ENCODE results near the gene CTNNA2.

- TF ChIP-seq ELF1 (IDR thresholded peaks at IDR 0.05) (no peak), EP300 (IDR thresholded peaks at IDR 0.05; ENCODE audit: borderline replicate concordance in 1 of 2, low read depth in 1 of 2, low read length in 1 of 2) (no peak), TCF12 (IDR thresholded peaks at IDR 0.05) (no peak), TEAD4 (IDR thresholded peaks at IDR 0.05; ENCODE audit: borderline replicate concordance, insufficient read depth) (no peak), RCOR1 (IDR thresholded peaks at IDR 0.05; ENCODE audit: low read length) (no peak), RFX5 (IDR thresholded peaks at IDR 0.05; ENCODE audit: low read length) (no peak), POLR2AphosphoS5 (IDR thresholded peaks at IDR 0.05; ENCODE audit: low read depth, low read length) (no peak), EZH2phosphoT487 (IDR thresholded peaks at IDR 0.05; ENCODE audit: borderline replicate concordance, low read depth) (no peak), TAF1 (IDR thresholded peaks at IDR 0.05; ENCODE audit: borderline replicate concordance, low read depth, low read length) (no peak)
- TF ChIP-seq, protein P1, sequence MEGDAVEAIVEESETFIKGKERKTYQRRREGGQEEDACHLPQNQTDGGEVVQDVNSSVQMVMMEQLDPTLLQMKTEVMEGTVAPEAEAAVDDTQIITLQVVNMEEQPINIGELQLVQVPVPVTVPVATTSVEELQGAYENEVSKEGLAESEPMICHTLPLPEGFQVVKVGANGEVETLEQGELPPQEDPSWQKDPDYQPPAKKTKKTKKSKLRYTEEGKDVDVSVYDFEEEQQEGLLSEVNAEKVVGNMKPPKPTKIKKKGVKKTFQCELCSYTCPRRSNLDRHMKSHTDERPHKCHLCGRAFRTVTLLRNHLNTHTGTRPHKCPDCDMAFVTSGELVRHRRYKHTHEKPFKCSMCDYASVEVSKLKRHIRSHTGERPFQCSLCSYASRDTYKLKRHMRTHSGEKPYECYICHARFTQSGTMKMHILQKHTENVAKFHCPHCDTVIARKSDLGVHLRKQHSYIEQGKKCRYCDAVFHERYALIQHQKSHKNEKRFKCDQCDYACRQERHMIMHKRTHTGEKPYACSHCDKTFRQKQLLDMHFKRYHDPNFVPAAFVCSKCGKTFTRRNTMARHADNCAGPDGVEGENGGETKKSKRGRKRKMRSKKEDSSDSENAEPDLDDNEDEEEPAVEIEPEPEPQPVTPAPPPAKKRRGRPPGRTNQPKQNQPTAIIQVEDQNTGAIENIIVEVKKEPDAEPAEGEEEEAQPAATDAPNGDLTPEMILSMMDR (IDR thresholded peaks at IDR 0.05): no peak
- TF ChIP-seq, protein P2, sequence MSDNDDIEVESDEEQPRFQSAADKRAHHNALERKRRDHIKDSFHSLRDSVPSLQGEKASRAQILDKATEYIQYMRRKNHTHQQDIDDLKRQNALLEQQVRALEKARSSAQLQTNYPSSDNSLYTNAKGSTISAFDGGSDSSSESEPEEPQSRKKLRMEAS (IDR thresholded peaks at IDR 0.05; ENCODE audit: low read depth): no peak
- TF ChIP-seq, protein P3, sequence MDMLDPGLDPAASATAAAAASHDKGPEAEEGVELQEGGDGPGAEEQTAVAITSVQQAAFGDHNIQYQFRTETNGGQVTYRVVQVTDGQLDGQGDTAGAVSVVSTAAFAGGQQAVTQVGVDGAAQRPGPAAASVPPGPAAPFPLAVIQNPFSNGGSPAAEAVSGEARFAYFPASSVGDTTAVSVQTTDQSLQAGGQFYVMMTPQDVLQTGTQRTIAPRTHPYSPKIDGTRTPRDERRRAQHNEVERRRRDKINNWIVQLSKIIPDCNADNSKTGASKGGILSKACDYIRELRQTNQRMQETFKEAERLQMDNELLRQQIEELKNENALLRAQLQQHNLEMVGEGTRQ (IDR thresholded peaks at IDR 0.05; ENCODE audit: borderline replicate concordance, low read depth, low read length): no peak
Observed at GRCh38 chr2:80169811-80170594, 657.2 kb downstream of the CTNNA2 start.

Measured in SK-N-SH (cell line).